ENCODE results near the gene HINT2. TPM values are rescaled to one million over a fixed set of nuclear protein-coding genes. Genes with fewer than 3 reads are reported as not detected.
A peak's percentile ranks its signal among the peaks of the same experiment; 100 is the strongest.

HINT2 gene
- total RNA-seq, 2 experiments from 2014 or later: 53.4 to 62.7 TPM

- Mint-ChIP-seq H3K4me3 (no peak overlapping the region), H3K27me3 (peaks cover 5% of the 10 kb centered on the region), H3K4me1 (ENCODE audit: low read depth) (no peaks in the 10 kb centered on the region), H3K36me3 (ENCODE audit: low read depth) (no peaks in the 10 kb centered on the region), H3K27ac (no peak overlapping the region), H3K9me3 (no peaks in the 10 kb centered on the region)
- intact Hi-C loops (cut with micrococcal nuclease): no loop called here
- ChIA-PET POLR2A (no interaction called here), CTCF (interaction anchor here (1.8 to 2.1 kb wide), 2 partner anchors 22 to 34 kb away, joined by 5 to 6 read pairs; no protein-coding TSS in a partner anchor)
- ATAC-seq (no peak), DNase-seq (no peak)
- no peak for TF ChIP-seq CTCF (IDR thresholded peaks at IDR 0.05)
Observed at GRCh38 chr9:35859990-35860339, 45.1 kb upstream of the HINT2 start.

GRCh38 chr9:35859310-35859989 is 44.6 kb upstream of the HINT2 start:
- no peaks in the 10 kb centered on the region for H3K4me1 Mint-ChIP-seq (ENCODE audit: low read depth)

DNA sequence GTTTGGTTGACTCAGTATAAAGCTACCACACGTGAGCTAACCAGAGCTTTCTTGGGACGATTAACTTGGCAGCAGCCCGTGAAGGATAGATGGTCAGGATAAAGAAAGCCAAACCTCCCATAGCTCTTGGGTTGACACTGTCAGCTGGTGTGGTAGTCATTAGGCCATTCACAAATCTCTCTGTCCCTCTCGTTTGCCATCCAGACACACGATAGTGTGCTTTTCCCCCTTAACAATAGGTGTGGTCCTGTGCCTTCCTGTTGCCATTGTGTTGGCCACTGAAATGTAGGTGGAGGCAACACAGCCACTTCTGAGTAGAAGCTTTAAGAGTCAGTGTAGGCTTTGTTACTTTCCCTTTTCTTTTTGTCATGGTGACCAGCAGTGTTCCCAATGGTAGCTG is 43.6 kb upstream of the HINT2 start:
- no peaks in the 10 kb centered on the region for H3K4me1 Mint-ChIP-seq (ENCODE audit: low read depth)
- peaks cover 5% of the 10 kb centered on the region for H3K27me3 Mint-ChIP-seq
- POLR2A ChIA-PET: no interaction called here

More at GRCh38 chr9:35859310-35859989, 44.6 kb upstream of the HINT2 start:
- Mint-ChIP-seq H3K27me3 (peaks cover 5% of the 10 kb centered on the region), H3K4me3 (no peak overlapping the region), H3K9me3 (no peaks in the 10 kb centered on the region), H3K36me3 (ENCODE audit: low read depth) (no peaks in the 10 kb centered on the region), H3K27ac (no peak overlapping the region)
- CTCF ChIA-PET: interaction anchor here (1.8 to 2.1 kb wide), 2 partner anchors 23 to 33 kb away, joined by 5 to 6 read pairs; no protein-coding TSS in a partner anchor
- peak; percentile 58 for DNase-seq
- ATAC-seq: peak; percentile 84
- POLR2A ChIA-PET: no interaction called here
- no peak for TF ChIP-seq CTCF (IDR thresholded peaks at IDR 0.05)
- intact Hi-C loops (cut with micrococcal nuclease): no loop called here

DNA sequence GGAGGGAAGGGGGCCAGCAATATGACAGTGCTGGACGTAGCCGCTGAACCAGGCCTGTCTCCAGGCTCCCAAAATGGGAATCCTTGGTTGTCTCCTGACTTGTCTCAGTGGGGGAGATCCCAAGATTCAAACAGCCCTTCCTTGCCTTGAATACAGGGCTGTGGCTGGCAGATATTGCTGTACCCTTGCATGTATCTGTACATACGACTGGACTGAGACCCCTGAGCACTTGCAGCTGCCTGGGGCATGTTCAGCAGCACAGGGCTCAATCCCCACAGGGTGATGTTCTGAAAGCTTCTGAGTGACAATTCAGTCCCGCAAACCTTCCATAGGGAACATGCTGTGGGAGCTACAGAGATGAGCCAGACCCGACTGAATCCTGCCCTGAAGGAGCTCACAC is 42.0 kb upstream of the HINT2 start:
- Mint-ChIP-seq H3K36me3 (ENCODE audit: low read depth) (no peaks in the 10 kb centered on the region), H3K4me1 (ENCODE audit: low read depth) (no peaks in the 10 kb centered on the region), H3K9me3 (no peaks in the 10 kb centered on the region), H3K27me3 (peaks cover 3% of the 10 kb centered on the region), H3K4me3 (no peak overlapping the region), H3K27ac (no peak overlapping the region)
- ChIA-PET POLR2A (no interaction called here), CTCF (interaction anchor here (0.8 to 3.7 kb wide), 6 partner anchors 22 to 100 kb away, joined by 3 to 19 read pairs (median 5); no protein-coding TSS in a partner anchor)
- DNase-seq: no peak
- ATAC-seq: no peak
- intact Hi-C loops (cut with micrococcal nuclease): no loop called here
- no peak for TF ChIP-seq CTCF (IDR thresholded peaks at IDR 0.05)

More for the DNA sequence above, 43.6 kb upstream of the HINT2 start:
- DNase-seq (no peak), ATAC-seq (no peak)
- no peak for TF ChIP-seq CTCF (IDR thresholded peaks at IDR 0.05)
- no peaks in the 10 kb centered on the region for H3K9me3 Mint-ChIP-seq
- CTCF ChIA-PET: interaction anchor here (1.1 to 3.7 kb wide), 4 partner anchors 24 to 87 kb away, joined by 3 to 19 read pairs (median 5); no protein-coding TSS in a partner anchor
- no peak overlapping the region for H3K27ac Mint-ChIP-seq
- no peaks in the 10 kb centered on the region for H3K36me3 Mint-ChIP-seq (ENCODE audit: low read depth)
- intact Hi-C loops (cut with micrococcal nuclease): no loop called here
- no peak overlapping the region for H3K4me3 Mint-ChIP-seq

GRCh38 chr9:35856206-35856605 is 41.4 kb upstream of the HINT2 start:
- Mint-ChIP-seq H3K9me3 (no peaks in the 10 kb centered on the region), H3K36me3 (ENCODE audit: low read depth) (no peaks in the 10 kb centered on the region), H3K27me3 (peaks cover under 1% of the 10 kb centered on the region), H3K4me3 (no peak overlapping the region), H3K27ac (no peak overlapping the region), H3K4me1 (ENCODE audit: low read depth) (no peaks in the 10 kb centered on the region)
- ATAC-seq (no peak), DNase-seq (no peak)
- intact Hi-C loops (cut with micrococcal nuclease): no loop called here
- TF ChIP-seq CTCF (IDR thresholded peaks at IDR 0.05): no peak
- ChIA-PET CTCF (interaction anchor here (0.8 to 3.7 kb wide), 5 partner anchors 21 to 100 kb away, joined by 3 to 19 read pairs (median 5); no protein-coding TSS in a partner anchor), POLR2A (no interaction called here)
